Cardiac atrium fibroblast (primary cell): ENCODE results near the gene S100A1. TPM values are rescaled to one million over a fixed set of nuclear protein-coding genes. Genes with fewer than 3 reads are reported as not detected.

Experiments
- total RNA-seq: library from RNA; depleted of rRNA; stranded (reverse); fragments of >200 nt; gene quantifications from 2 replicates; pipeline ENCODE4 v1.2.3, GENCODE V29; 2015

Gene S100A1
- not detected in 2 replicates for total RNA-seq

GRCh38 chr1:153627715-153628626, at the start of gene S100A1:
Gene S100A1, plus strand, starts transcription at chr1:153628434. Its CDS starts 2,088 bp downstream, at chr1:153630522.

GRCh38 chr1:153612755-153613331, 15.4 kb upstream of the S100A1 start, which contains the start of gene S100A16:
Gene S100A16, minus strand, starts transcription at chr1:153613137. Its CDS starts 4,986 bp downstream, at chr1:153608151.

GRCh38 chr1:153616144-153616916, 11.9 kb upstream of the S100A1 start, which contains the start of gene S100A14:
Gene S100A14, minus strand, starts transcription at chr1:153616325. Its CDS starts 467 bp downstream, at chr1:153615858.

GRCh38 chr1:153626904-153627714, 1.1 kb upstream of the S100A1 start, which contains the start of gene S100A13:
Gene S100A13, minus strand, starts transcription at chr1:153627505. Its CDS starts 1,033 bp downstream, at chr1:153626472.

GRCh38 chr1:153633754-153634665, 5.8 kb downstream of the S100A1 start, which contains the start of gene CHTOP:
Gene CHTOP, plus strand, starts transcription at chr1:153634066. Its CDS starts 2,523 bp downstream, at chr1:153636589.

GRCh38 chr1:153658400-153659174, 30.4 kb downstream of the S100A1 start, which contains the start of gene SNAPIN:
Gene SNAPIN, plus strand, starts transcription at chr1:153658703. Its CDS starts 41 bp downstream, at chr1:153658744.

GRCh38 chr1:153670859-153671627, 42.8 kb downstream of the S100A1 start, which contains the start of gene ILF2:
Gene ILF2, minus strand, starts transcription at chr1:153670993. Its CDS starts 71 bp downstream, at chr1:153670922.

GRCh38 chr1:153678519-153679336, 50.5 kb downstream of the S100A1 start, which contains the start of gene NPR1:
Gene NPR1, plus strand, starts transcription at chr1:153678688. Its CDS starts 421 bp downstream, at chr1:153679109.

Other genes with a start within 250 kb of the S100A1 start
- not detected in 2 replicates for gene S100A8, start 237.4 kb upstream of the S100A1 start, total RNA-seq
- not detected in 2 replicates for gene S100A7A, start 211.9 kb upstream of the S100A1 start, total RNA-seq
- gene S100A7, start 167.8 kb upstream of the S100A1 start, total RNA-seq = not detected in 2 replicates
- 782 and 910 TPM in 2 replicates for gene S100A6, start 92.4 kb upstream of the S100A1 start, total RNA-seq
- not detected in 2 replicates for gene S100A5, start 87.5 kb upstream of the S100A1 start, total RNA-seq
- 145 and 248 TPM in 2 replicates for gene S100A4, start 82.6 kb upstream of the S100A1 start, total RNA-seq
- 7.5 and 9.0 TPM in 2 replicates for gene S100A3, start 79.2 kb upstream of the S100A1 start, total RNA-seq
- 0.16 TPM in 1 of 2 replicates, not detected in the other for gene S100A2, start 62.6 kb upstream of the S100A1 start, total RNA-seq
- gene S100A16, start 15.3 kb upstream of the S100A1 start, total RNA-seq = 200 and 242 TPM in 2 replicates
- gene S100A14, start 12.1 kb upstream of the S100A1 start, total RNA-seq = not detected in 2 replicates
- gene S100A13, start 929 bp upstream of the S100A1 start, total RNA-seq = 144 and 173 TPM in 2 replicates
- 22.8 and 24.0 TPM in 2 replicates for gene CHTOP, start 5.6 kb downstream of the S100A1 start, total RNA-seq
- gene SNAPIN, start 30.3 kb downstream of the S100A1 start, total RNA-seq = 56.1 and 65.7 TPM in 2 replicates
- 122 and 128 TPM in 2 replicates for gene ILF2, start 42.6 kb downstream of the S100A1 start, total RNA-seq
- 9.4 and 11.7 TPM in 2 replicates for gene NPR1, start 50.3 kb downstream of the S100A1 start, total RNA-seq
- 21.8 and 27.7 TPM in 2 replicates for gene INTS3, start 99.6 kb downstream of the S100A1 start, total RNA-seq
- gene SLC27A3, start 147.0 kb downstream of the S100A1 start, total RNA-seq = 19.1 and 19.5 TPM in 2 replicates